ENCODE data around the gene HGFAC. TPM values are rescaled to one million over a fixed set of nuclear protein-coding genes. Genes with fewer than 3 reads are reported as not detected.

Gene HGFAC
- total and polyA plus RNA-seq, 12 donors = 0.12 to 0.84 (median 0.51) TPM; not detected in 5

DNA sequence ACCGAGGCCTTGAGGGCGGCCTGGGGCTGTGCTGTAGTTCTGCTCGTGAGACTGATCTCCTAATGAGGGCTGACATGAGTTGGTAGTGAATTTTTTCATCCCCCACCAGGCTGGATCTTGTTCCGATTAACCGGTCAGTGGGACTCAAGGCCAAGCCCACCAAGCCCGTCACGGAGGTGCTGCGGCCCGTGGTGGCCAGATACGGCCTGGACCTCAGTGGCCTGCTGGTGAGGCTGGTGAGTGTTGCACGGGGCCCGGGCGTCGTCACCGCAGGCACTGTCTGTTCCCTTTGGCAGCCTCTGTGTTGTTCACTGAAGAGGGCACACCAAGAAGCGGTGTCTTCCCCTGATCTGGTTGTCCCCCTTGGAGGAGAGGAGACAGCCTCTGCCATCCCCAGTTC, 18.4 kb upstream of the HGFAC start:
- WGBS, 4 donors = 96 to 98% (median 96%) methylated on average over 9 to 16 of the region's 16 CpGs
- DNase-seq = no peak
- H3K36me3 ChIP-seq (replicated peaks in 1 of 2) = peaks cover 0 to 17% of the 10 kb centered on the region in 2 donors

GRCh38 chr4:3423952-3424351, 17.8 kb upstream of the HGFAC start:
- 97 to 99% (median 97%) methylated on average over 11 to 13 of the region's 13 CpGs for WGBS, 4 donors
- H3K9me3 ChIP-seq (replicated peaks in 1 of 3) = no peaks in the 10 kb centered on the region
- H3K27me3 ChIP-seq = no peaks in the 10 kb centered on the region
- no peak overlapping the region for H3K27ac ChIP-seq
- peaks cover 0 to 14% of the 10 kb centered on the region in 2 donors for H3K36me3 ChIP-seq (replicated peaks in 1 of 2)
- no peaks in the 10 kb centered on the region for H3K4me1 ChIP-seq (replicated peaks in 1 of 2)
- H3K4me3 ChIP-seq = no peak overlapping the region
- TF ChIP-seq CTCF (IDR thresholded peaks at IDR 0.05) (no peak), POLR2A (IDR thresholded peaks at IDR 0.05) (no peak)
- intact Hi-C loops (cut with DNase I) = no loop called here
- no peak for DNase-seq

More for the DNA sequence above, 18.4 kb upstream of the HGFAC start:
- TF ChIP-seq CTCF (IDR thresholded peaks at IDR 0.05) (no peak), POLR2A (IDR thresholded peaks at IDR 0.05) (no peak)
- intact Hi-C loops (cut with DNase I) = no loop called here
- H3K4me1 ChIP-seq (replicated peaks in 1 of 2) = no peaks in the 10 kb centered on the region
- no peaks in the 10 kb centered on the region for H3K9me3 ChIP-seq (replicated peaks in 1 of 3)
- H3K27me3 ChIP-seq = no peaks in the 10 kb centered on the region
- H3K27ac ChIP-seq = no peak overlapping the region
- no peak overlapping the region for H3K4me3 ChIP-seq

DNA sequence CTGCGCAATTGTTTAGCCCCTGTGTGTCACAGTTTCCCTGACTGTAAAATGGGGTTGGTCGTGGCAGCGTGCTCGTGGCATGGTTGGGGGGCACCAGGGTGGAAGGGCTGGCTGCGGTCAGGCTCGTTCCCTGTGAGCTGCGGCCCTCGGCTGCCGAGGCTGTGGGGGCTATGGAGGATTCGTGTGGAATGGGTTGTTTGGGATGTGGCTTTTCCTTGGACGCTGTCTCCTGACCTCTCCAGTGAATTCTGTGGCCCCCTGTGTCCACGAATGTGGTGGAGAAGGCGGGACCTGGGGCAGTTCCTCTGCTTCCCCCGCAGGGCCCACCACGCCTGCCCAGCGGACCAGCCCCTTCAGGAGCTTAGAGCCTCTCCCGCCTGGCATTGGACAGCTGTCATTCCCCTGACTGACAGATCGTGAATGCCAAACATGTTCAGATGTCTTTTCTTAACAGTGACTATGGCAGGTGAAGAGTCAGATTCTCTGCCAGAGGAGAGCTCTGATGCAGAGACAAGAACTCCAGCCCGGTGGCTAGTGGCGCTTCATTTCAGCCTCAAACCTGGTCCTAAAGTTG, 17.2 kb upstream of the HGFAC start:
- Histone ChIP-seq H3K27ac (no peak overlapping the region), H3K4me3 (no peak overlapping the region), H3K27me3 (no peaks in the 10 kb centered on the region), H3K9me3 (replicated peaks in 1 of 3) (no peaks in the 10 kb centered on the region), H3K36me3 (replicated peaks in 1 of 2) (peaks cover 0 to 14% of the 10 kb centered on the region in 2 donors), H3K4me1 (replicated peaks in 1 of 2) (no peaks in the 10 kb centered on the region)
- WGBS, 4 donors = 95 to 97% (median 96%) methylated on average over 14 to 20 of the region's 20 CpGs
- intact Hi-C loops (cut with DNase I) = no loop called here
- TF ChIP-seq CTCF (IDR thresholded peaks at IDR 0.05) = no peak
- TF ChIP-seq POLR2A (IDR thresholded peaks at IDR 0.05) = no peak
- DNase-seq = no peak

DNA sequence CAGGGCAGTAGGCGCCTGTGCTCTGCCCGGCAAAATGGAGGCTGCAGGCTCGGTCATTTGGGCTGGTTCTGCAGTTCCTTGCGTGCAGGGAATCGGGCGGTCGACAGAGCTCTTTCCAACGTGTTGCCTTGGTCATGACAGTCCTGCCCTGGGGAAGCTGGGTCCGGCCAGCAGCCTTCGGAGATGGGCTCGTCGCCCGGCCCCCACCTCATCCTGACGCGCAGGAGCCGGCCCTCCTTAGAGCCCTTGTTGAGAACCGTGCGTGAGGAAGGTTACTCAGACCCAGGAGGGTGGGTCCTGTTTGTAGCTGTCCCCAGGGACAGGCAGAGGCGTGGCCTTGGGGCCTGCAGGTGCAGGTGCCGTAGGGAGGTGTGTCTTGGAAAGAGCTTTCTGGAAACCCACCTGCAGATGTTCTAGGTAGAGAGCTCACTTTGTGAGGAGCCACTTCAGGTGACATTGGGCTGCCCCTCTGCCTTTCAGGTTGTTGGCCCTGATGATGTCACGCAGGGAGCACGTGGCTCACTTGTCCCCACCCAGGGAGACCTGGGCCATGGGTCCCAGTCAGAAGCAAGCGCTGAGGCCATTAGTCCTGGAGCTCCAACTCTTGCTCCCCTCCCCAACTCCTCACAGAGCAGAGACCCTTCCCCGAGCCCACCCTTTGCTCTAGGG, 15.2 kb upstream of the HGFAC start:
- Histone ChIP-seq H3K4me3 (no peak overlapping the region), H3K9me3 (replicated peaks in 1 of 3) (no peaks in the 10 kb centered on the region), H3K27ac (no peak overlapping the region), H3K4me1 (replicated peaks in 1 of 2) (no peaks in the 10 kb centered on the region), H3K36me3 (replicated peaks in 1 of 2) (peaks cover 0 to 24% of the 10 kb centered on the region in 2 donors), H3K27me3 (no peaks in the 10 kb centered on the region)
- 89 to 95% (median 92%) methylated on average over 5 to 24 of the region's 24 CpGs for WGBS, 4 donors
- DNase-seq = no peak
- TF ChIP-seq POLR2A (IDR thresholded peaks at IDR 0.05) = no peak
- intact Hi-C loops (cut with DNase I) = no loop called here

DNA sequence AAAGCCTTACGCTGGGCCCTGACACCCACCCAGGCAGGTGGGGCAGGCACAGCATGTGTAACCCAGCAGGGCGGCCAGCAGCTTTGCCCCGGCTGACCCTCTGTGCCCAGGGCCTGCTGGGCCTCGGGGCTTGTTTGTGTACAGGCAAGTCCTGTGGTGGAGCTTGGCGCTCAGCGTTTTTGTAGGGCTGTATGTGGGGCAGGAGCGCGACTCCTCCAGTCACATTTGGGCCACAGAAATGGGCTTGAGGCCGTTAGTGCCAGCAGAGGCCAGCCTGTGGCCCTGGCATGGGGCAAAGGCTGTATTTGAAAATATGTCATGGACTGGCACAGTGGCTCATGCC, 14.7 kb upstream of the HGFAC start:
- peaks cover 0 to 25% of the 10 kb centered on the region in 2 donors for H3K36me3 ChIP-seq (replicated peaks in 1 of 2)
- intact Hi-C loops (cut with DNase I) = no loop called here
- no peak overlapping the region for H3K4me3 ChIP-seq
- H3K4me1 ChIP-seq (replicated peaks in 1 of 2) = no peaks in the 10 kb centered on the region
- TF ChIP-seq POLR2A (IDR thresholded peaks at IDR 0.05) (no peak), CTCF (IDR thresholded peaks at IDR 0.05) (no peak)
- no peak for DNase-seq
- H3K9me3 ChIP-seq (replicated peaks in 1 of 3) = no peaks in the 10 kb centered on the region
- no peaks in the 10 kb centered on the region for H3K27me3 ChIP-seq
- no peak overlapping the region for H3K27ac ChIP-seq
- WGBS, 4 donors = 95 to 100% (median 98%) methylated on average over 4 to 9 of the region's 9 CpGs
